ENCODE results near the gene CES2. TPM values are rescaled to one million over a fixed set of nuclear protein-coding genes. Genes with fewer than 3 reads are reported as not detected.
"Not testable (repeated sequence)": the region's sequence is repeated elsewhere in the genome, so short reads cannot be mapped to it uniquely, and the experiment has no call there.

CES2 gene
- total RNA-seq, 1 donor from 2014 or later = 47.6 TPM

DNA sequence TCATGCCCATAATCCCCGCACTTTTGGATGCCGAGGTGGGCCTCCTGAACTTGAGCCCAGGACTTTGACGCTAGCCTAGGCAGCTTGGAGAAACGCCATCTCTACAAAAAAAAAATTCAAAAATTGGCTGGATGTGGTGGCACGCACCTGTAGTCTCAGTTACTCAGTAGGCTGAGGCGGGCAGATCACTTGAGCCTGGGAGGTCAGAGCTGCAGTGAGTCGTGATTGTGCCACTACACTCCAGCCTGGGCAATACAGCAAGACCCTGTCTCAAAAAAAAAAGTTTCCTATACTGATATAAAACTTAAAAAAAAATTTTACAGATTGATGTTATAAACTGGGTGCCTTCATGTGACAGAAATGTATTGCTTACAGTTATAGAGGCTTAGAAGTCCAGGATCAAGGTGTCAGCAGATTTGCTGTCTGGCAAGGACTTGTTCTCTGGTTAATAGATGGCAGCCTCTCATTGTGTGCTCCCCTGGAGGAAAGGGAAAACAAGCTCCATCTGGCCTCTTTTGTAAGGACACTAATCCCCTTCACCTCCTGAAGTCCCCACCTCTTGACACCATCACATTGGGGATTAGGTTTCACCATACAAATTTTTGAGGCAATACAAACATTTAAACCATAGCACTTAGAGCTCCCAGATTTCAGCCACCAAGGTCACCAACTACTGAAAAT, 17.3 kb downstream of the CES2 start:
- DNase-seq (ENCODE audit: low spot score) = no peak

DNA sequence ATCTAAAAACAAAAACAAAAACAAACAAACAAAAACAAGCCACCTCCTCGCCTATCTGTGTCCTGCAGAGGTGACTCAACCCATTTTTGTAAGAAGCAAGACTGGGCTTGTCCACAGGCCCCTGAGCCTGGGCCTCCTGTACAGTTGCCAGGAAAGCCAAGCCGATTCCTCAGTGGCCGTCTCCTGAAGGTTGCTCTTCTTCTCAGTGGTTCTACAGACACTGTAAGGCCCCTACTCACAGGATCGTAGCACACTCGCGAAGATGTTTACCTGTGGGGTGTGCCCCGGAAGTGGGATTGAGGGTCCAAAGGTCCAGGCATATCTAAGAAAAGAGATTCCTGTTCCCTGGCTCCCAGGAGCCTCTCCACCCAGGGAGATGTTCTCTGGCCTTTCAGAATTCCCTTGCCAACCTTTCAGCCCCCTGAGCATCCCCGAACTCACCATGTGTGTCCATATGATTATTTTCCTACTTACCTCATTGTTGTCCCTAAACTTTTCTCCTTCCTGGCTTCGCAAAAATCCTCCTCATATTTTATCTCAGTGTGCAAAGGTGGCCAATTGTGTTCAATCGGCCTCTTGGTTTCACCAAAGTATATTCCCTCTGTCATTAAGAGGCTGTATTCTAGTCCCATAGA, 18.3 kb downstream of the CES2 start:
- DNase-seq (ENCODE audit: low spot score) = no peak

DNA sequence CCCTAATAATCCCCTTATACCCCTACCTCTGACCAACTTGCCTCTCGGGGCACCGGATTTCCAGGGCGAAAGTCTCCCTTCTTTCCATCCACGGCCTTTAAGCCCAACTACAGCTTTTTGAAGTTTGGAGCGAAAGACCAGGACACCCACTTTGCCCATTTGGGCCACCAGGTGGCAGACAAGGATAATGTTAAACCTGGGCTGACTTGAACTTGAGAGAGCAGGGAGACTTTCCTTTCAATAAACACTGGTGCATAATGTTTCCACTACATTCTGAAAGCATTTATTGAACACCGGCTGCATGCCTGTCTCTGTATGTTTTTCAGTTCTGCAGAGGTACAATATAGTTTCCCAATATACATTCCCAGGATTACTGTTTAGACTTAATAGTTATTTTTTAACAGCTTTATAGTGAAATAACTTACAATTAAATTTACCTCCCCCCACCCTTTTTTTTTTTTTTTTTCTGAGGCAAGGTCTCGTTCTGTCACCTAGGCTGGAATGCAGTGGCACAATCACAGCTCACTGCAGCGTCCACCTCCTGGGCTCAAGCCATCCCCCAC, 18.9 kb downstream of the CES2 start:
- no peak for DNase-seq (ENCODE audit: low spot score)

DNA sequence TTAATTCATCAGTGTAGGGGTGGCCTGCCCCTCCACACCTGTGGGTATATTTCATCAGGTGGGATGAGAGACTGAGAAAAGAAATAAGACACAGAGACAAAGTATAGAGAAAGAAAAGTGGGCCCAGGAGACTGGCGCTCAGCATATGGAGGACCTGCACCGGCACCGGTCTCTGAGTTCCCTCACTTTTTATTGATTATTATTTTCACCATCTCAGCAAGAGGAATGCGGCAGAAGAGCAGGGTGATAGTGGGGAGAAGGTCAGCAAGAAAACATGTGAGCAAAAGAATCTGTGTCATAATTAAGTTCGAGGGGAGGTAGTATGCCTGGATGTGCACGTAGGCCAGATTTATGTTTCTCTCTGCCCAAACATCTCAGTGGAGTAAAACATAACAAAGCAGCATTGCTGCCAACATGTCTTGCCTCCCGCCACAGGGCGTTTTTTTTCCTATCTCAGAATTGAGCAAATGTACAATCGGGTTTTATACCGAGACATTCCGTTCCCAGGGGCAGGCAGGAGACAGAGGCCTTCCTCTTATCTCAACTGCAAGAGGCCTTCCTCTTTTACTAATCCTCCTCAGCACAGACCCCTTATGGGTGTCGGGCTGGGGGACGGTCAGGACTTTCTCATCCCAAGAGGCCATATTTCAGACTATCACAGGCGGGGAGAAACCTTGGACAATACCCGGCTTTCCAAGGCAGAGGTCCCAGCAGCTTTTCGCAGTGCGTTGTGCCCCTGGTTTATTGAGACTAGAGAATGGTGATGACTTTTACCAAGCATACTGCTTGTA, 20.2 kb downstream of the CES2 start:
- not testable (repeated sequence) for DNase-seq (ENCODE audit: low spot score)

DNA sequence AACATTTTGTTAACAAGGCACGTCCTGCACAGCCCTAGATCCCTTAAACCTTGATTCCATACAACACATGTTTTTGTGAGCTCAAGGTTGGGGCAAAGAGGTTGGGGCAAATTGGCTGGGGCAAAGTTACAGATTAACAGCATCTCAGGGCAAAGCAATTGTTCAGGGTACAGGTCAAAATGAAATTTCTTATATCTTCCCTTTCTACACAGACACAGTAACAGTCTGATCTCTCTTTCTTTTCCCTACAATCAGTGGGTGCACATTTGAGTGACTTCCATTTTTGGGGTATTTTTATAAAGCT, 20.8 kb downstream of the CES2 start:
- DNase-seq (ENCODE audit: low spot score) = not testable (repeated sequence)

DNA sequence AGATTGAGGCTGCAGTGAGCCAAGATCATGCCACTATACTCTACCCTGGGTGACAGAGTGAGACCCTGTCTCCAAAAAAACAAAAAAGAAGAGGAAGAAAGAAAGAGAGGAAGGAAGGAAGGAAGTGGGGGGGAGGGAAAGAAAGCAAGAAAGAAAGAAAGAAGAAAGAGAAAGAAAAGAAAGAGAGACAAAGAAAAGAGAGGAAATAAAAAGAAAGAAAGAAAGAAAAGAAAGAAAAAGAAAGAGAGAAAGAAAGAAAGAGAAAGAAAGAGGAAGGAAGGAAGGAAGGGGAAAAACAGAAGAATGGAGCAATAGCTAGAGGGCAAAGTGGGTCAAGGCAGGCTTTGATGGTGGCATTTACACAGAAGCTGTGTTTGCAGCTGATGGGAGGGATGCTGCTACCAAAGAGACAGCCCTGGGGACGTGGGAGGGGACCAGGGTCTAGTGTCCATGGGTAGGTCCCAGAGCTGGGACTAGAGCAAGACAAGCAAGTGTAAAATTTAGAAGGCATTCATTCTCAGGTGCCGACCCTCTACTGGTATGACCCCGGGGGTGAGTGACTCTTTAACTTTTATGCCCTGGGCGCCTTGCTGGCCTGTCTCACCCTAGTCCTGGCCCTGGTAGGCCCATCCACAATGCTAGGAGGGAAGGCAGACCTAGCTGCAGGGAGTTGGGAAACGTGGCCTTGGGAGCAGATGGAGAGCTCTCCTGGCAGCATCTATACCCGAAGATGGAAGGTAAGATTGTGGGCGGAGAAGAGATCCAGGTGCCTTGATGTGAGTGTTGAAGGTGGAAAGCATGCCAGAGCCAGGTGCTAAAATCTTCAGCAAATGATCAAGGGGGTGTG, 23.8 kb downstream of the CES2 start:
- no peak for DNase-seq (ENCODE audit: low spot score)

DNA sequence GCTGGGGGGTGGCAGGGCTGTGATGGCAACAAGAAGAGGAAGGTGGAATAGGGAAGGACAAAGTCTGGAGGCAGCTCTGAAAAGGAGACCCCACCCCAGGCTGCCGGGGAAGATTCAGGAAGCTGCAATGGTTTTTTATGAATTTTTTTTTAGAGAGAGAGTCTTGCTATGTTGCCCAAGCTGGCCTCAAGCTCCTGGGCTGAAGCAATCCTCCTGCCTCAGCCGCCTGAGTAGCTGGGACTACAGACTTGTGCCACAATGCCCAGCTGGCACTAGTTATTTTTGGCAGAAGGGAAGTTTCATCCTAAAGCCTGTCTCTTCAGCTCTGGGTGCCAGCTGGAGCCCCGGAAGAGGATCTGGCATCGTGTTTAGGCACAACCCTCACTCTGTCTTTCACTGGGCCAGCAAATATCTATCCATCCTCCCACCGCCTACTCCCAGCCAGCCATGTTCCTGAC, 24.4 kb downstream of the CES2 start:
- DNase-seq (ENCODE audit: low spot score) = no peak

DNA sequence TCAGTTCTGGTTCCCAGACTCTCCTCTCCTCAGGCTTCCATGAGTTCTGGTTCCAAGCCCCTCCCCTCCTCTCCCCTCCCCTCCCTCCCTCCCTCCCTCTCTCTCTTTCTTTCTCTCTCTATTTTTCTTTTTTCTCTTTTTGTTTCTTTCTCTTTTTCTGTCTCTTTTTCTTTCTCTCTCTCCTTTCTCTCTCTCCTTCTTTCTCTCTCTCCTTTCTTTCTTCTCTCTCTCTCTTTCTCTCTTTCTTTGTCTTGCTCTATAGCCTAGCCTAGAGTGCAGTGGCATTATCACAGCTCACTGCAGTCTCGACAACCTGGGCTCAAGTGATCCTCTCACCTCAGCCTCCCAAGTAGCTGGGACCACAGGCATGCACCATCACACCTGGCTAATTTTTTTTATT, 25.0 kb downstream of the CES2 start:
- no peak for DNase-seq (ENCODE audit: low spot score)

DNA sequence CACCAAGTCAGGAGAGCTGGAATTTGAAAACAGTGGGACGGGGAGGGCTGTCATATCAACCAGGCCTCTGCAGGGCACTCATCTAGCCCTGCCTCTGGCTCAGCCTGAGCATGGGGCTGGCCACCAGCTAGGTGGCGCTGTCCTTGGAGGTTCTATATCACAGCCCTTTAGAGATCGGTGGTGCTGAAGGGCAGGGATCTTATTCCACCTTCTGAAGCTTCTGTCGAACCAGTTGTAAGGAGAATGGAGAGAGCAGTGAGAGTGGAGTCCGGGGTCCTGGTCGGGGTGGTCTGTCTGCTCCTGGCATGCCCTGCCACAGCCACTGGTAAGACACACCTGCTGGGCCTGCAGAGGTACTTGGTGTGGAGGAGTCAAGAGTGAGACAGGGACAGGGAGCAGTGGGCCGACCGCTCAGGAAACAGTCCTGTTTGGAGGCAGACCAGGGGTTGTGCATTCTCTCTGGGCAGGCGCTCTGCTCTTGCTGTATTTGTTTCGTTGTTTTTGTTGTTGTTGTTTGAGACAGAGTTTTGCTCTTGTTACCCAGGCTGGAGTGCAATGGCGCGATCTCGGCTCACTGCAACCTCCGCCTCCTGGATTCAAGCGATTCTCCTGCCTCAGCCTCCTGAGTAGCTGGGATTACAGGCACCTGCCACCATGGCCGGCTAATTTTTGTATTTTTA, 25.9 kb downstream of the CES2 start, which contains the start of gene CES3:
Gene CES3 (plus strand): TSS at position 202 of the 680 bp plus-strand sequence. CDS start 42 bp downstream, at position 244.
- DNase-seq (ENCODE audit: low spot score) = no peak

DNA sequence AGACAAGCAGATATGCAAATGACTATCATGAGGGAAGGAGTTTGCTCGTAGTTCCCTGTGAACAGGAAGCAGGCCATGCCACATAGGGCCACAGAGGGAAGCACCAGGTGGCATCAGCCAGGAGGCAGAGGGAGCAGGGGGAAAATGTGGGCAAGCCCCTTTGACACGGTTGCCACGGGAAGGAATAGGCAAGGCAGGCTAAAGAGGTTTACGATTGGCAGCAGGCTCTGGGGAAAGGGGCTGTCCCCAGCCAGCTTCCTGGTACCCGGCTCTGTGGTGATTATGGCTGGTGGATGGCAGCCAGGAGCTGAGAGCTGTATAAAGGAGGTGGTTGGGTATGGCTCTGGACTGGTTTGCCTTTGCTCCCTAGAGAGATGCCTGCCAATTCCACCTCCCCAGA, 26.6 kb downstream of the CES2 start:
- no peak for DNase-seq (ENCODE audit: low spot score)

DNA sequence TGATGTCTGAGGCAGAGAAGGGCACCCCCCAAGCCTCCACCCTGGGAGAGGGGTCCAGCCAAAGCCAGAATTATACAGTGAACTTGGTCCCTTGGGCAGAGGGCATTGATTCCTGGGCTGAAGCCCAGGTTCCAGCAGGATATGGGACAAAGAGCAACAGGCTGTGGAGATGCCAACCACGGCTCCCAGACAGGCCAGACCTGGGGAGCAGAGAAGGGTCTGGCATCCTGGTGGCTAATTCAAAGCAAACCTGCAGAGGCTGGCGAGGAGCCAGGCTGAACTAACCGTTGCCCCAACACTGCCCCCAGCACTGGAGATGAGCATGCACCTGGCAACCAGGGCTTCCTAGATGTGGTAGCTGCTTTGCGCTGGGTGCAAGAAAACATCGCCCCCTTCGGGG, 28.7 kb downstream of the CES2 start:
- no peak for DNase-seq (ENCODE audit: low spot score)

DNA sequence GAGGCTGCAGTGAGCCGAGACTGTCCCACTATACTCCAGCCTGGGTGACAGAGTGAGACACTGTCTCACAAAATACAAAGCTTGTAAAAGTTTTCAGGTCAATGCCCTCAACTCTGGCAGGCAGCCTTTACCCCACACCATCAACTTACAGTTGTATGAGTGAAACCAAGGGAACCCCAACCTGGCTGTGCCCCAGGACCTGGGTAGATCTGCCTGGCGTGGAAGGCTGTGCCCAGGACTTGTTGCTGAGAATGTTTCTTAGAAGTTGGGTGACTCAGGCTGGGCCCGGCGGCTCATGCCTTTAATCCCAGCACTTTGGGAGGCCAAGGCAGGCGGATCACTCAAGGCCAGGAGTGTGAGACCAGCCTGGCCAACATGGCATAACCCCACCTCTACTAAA, 33.5 kb downstream of the CES2 start:
- DNase-seq (ENCODE audit: low spot score) = no peak

DNA sequence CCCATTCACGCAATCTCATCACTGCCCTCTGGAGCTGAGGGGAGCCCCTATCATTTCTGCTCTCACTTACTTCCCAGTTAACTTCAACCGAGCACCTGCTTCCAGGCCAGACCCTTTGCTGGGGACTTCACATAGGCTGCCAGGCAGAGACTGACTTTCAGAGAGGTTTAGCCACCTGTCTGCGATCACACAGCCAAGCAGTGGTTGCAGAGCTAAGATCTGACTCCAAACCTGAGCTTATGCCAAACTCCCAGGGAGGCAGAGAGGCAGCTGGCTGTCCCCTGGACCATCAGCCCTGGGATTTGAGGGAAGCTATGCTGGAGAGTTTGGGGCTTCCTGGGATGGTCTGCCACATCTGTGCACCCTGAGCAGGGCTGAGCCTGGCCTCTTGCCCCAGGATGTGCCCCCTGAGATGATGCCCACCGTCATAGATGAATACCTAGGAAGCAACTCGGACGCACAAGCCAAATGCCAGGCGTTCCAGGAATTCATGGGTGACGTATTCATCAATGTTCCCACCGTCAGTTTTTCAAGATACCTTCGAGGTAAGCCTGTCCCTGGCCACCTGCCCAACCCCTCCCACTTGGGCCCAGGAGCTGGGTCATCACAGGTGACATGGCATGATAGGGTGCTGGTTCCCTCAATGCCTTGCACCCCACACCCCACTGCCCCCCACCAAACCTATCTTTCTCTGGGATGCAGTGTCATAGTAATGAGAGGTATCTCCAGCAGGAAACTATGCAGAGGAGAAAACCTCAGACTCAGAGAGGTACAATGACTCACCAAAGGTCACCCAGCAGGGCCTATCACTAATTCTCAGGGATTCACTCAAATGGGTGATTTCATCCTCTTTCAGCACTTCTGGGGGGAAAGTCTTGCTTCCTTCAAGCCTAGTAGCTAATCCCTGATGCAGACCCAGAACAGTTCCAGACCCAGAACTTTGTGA, 35.7 kb downstream of the CES2 start:
- no peak for DNase-seq (ENCODE audit: low spot score)

DNA sequence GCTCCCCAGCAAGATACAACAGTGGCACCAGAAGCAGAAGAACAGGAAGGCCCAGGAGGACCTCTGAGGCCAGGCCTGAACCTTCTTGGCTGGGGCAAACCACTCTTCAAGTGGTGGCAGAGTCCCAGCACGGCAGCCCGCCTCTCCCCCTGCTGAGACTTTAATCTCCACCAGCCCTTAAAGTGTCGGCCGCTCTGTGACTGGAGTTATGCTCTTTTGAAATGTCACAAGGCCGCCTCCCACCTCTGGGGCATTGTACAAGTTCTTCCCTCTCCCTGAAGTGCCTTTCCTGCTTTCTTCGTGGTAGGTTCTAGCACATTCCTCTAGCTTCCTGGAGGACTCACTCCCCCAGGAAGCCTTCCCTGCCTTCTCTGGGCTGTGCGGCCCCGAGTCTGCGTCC, 37.7 kb downstream of the CES2 start:
- DNase-seq (ENCODE audit: low spot score) = no peak

DNA sequence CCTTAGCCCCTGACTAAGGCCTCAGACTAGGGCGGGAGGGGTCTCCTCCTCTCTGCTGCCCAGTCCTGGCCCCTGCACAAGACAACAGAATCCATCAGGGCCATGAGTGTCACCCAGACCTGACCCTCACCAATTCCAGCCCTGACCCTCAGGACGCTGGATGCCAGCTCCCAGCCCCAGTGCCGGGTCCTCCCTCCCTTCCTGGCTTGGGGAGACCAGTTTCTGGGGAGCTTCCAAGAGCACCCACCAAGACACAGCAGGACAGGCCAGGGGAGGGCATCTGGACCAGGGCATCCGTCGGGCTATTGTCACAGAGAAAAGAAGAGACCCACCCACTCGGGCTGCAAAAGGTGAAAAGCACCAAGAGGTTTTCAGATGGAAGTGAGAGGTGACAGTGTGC, 38.4 kb downstream of the CES2 start:
- DNase-seq (ENCODE audit: low spot score) = no peak

DNA sequence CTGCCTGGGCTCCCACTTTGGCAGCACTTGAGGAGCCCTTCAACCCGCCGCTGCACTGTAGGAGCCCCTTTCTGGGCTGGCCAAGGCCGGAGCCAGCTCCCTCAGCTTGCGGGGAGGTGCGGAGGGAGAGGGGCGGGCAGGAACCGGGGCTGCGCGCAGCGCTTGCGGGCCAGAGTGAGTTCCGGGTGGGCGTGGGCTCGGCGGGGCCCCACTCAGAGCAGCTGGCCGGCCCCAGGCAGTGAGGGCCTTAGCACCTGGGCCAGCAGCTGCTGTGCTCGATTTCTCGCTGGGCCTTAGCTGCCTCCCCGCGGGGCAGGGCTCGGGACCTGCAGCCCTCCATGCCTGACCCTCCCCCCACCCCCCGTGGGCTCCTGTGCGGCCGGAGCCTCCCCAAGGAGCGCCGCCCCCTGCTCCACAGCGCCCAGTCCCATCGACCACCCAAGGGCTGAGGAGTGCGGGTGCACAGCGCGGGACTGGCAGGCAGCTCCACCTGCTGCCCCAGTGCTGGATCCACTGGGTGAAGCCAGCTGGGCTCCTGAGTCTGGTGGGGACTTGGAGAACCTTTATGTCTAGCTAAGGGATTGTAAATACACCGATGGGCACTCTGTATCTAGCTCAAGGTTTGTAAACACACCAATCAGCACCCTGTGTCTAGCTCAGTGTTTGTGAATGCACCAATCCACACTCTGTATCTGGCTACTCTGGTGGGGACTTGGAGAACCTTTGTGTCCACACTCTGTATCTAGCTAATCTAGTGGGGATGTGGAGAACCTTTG, 39.0 kb downstream of the CES2 start:
- not testable (repeated sequence) for DNase-seq (ENCODE audit: low spot score)

DNA sequence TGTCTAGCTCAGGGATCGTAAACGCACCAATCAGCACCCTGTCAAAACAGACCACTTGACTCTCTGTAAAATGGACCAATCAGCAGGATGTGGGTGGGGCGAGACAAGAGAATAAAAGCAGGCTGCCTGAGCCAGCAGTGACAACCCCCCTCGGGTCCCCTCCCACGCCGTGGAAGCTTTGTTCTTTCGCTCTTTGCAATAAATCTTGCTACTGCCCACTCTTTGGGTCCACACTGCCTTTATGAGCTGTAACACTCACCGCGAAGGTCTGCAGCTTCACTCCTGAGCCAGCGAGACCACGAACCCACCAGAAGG, 39.6 kb downstream of the CES2 start:
- not testable (repeated sequence) for DNase-seq (ENCODE audit: low spot score)

DNA sequence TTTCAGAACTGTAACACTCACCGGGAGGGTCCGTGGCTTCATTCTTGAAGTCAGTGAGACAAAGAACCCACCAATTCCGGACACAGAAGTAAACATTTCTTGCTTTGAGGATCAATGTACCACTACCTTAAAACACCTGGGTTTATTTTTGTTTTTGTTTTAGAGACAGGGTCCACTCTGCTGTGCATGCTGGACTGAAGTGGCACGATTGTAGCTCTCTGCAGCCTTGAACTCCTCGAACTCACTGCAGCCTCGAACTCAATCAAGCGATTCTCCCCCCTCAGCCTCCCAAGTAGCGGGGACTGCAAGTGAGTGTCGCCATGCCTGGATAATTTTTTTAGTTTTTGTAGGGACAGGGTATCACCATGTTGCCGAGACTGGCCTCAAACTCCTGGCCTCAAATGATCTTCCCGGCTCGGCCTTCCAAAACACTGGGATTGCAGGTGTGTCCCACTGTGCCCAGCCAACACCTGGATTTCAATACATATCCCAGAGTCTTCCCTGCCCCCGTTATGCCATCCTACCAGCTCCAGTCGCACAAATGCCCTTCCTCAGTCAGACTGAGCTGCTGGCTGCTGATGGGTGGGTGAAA, 40.1 kb downstream of the CES2 start:
- no peak for DNase-seq (ENCODE audit: low spot score)

Data from mesenteric fat pad (tissue), 1 donor.